Ovary (tissue), 3 donors: Measurements from ENCODE around the gene LYSMD3.

Source experiments
- CTCF ChIP-seq, 3 donors: fragments of 450-650 bp in 2 of 3; fragments of 200-600 bp in 1 of 3; IDR thresholded peaks; one replicate each; pipeline versions ENCODE4 v1.5.1 to v1.8.0; 2016 to 2022; ENCODE audit warnings: antibody characterized with exemption in 3 of 3, mild to moderate bottlenecking in 1 of 3
- EP300 ChIP-seq: sonication (generic); formaldehyde crosslinking; IDR thresholded peaks from one replicate; pipeline ENCODE4 v1.6.1; 2017; ENCODE audit warnings: antibody characterized with exemption
- donor health status: DM: no; HTN: no; CAD: no.

GRCh38 chr5:90477621-90478215, 51.7 kb downstream of the LYSMD3 start:
- no peak for TF ChIP-seq CTCF (IDR thresholded peaks at IDR 0.05)
- no peak for TF ChIP-seq EP300
